ENCODE measurements around the gene LRBA. TPM values are rescaled to one million over a fixed set of nuclear protein-coding genes. Genes with fewer than 3 reads are reported as not detected.
A peak's percentile ranks its signal among the peaks of the same experiment; 100 is the strongest.

Gene LRBA
- total RNA-seq, 1 experiment from 2014 or later: 55.3 TPM

GRCh38 chr4:150242820-150243458 is 772.1 kb downstream of the LRBA start:
- Histone ChIP-seq H2BK120ac (ENCODE audit: low read depth, low read length, poor library complexity, severe bottlenecking) (no peak overlapping the region), H2BK15ac (ENCODE audit: low read depth, low read length) (no peak overlapping the region), H3K56ac (ENCODE audit: insufficient read length, low read depth, low read length) (no peak overlapping the region), H3T11ph (ENCODE audit: low read length) (no peak overlapping the region), H3K23ac (ENCODE audit: insufficient read length, low read depth, low read length) (no peak overlapping the region), H3K4ac (ENCODE audit: low read depth, low read length) (no peak overlapping the region), H3K23me2 (ENCODE audit: insufficient read length, low read depth, low read length, poor library complexity, severe bottlenecking) (no peaks in the 10 kb centered on the region), H3K18ac (ENCODE audit: insufficient read length, low read depth, low read length) (no peak overlapping the region), H3K9me3 (ENCODE audit: control insufficient read depth, low read depth, low read length) (no peaks in the 10 kb centered on the region), H4K5ac (ENCODE audit: insufficient read length, low read depth, low read length) (no peak overlapping the region), H2BK20ac (ENCODE audit: low read depth, low read length, poor library complexity, severe bottlenecking) (no peak overlapping the region), H3K4me2 (ENCODE audit: insufficient read depth, insufficient read length, low read length) (no peak overlapping the region), H3K27me3 (ENCODE audit: insufficient read depth, low read length) (no peaks in the 10 kb centered on the region), H3K14ac (ENCODE audit: insufficient read depth, low read length) (no peak overlapping the region), H3K79me2 (ENCODE audit: insufficient read depth, low read length) (no peaks in the 10 kb centered on the region), H2AFZ (ENCODE audit: low read length) (no peak overlapping the region), H4K91ac (ENCODE audit: insufficient read length, low read depth, low read length) (no peak overlapping the region), H2BK12ac (ENCODE audit: insufficient read length, low read depth, low read length) (no peak overlapping the region), H3K4me1 (ENCODE audit: insufficient read depth, low read length) (peaks cover 3% of the 10 kb centered on the region), H3K9ac (ENCODE audit: extremely low read depth, insufficient read length, low read length) (no peak overlapping the region), H3K79me1 (ENCODE audit: insufficient read depth, low read depth, low read length, poor library complexity, severe bottlenecking) (no peaks in the 10 kb centered on the region), H3K27ac (ENCODE audit: insufficient read length, low read depth, low read length) (no peak overlapping the region), H4K20me1 (ENCODE audit: control insufficient read depth, insufficient read depth, insufficient read length) (no peaks in the 10 kb centered on the region), H2BK5ac (ENCODE audit: insufficient read length, low read length) (no peak overlapping the region), H2AK5ac (ENCODE audit: insufficient read length, low read length) (no peak overlapping the region), H4K8ac (replicated peaks; ENCODE audit: insufficient read length, low read depth, low read length) (no peak overlapping the region)
- peak; percentile 93 for TF ChIP-seq CTCF (conservative IDR thresholded peaks at IDR 0.05)
- Mint-ChIP-seq H3K27me3 (ENCODE audit: low read depth) (no peaks in the 10 kb centered on the region), H3K4me3 (no peak overlapping the region), H3K4me1 (peaks cover 27 to 28% of the 10 kb centered on the region in 2 experiments), H3K27ac (no peak overlapping the region), H3K9me3 (no peaks in the 10 kb centered on the region; a peak in 1 of 5 replicates), H3K36me3 (ENCODE audit: insufficient read depth in 1 of 3, low read depth in 3 of 3) (no peaks in the 10 kb centered on the region)
- WGBS (ENCODE audit: extremely low coverage, insufficient read length, low lambda C conversion rate): no CpG with 5 or more reads among the region's 6 CpGs
- peak; percentile 58 for DNase-seq
